ENCODE data around the gene HSPB8. TPM values are rescaled to one million over a fixed set of nuclear protein-coding genes. Genes with fewer than 3 reads are reported as not detected.

The HSPB8 gene, protein sequence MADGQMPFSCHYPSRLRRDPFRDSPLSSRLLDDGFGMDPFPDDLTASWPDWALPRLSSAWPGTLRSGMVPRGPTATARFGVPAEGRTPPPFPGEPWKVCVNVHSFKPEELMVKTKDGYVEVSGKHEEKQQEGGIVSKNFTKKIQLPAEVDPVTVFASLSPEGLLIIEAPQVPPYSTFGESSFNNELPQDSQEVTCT
- total RNA-seq, result 5.5 and 6.0 TPM in 2 replicates

DNA sequence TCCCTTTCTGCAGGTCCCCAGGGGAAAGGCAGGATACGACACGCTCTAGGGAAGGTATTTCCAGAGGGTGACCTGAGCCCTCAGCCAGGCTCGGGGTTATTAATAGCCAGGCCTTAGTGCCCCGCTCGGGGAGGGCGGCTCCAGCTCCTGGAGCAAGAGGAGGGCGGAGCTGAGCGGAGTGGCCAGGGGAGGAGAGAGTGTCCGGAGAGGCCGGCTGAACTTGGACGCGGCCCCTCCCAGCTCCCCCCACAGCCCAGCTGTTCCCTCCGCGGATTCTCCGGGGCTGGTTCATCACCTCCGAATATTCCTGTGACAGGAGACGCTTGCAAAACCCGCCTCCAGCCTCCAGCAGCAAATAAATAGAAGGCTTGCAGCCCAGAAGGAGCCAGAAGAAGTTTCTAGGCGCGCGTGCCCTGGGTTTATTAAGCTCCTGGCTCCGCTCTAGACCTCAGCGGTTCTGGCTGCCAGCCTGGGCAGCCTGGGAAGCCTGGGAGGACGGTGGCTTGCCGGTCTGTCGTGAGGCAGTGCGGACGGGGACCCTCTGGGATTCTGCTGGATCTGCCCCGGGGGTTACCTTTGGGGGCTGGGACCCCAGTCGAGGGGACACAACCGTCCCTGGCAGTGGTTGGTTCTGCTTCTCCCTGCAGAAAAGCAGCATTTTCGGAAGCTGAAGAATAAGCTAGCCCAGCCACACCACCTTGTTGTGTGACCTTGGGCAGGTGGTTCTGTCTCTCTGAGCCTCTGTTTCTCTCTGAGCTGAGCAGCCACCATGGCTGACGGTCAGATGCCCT, at the start of gene HSPB8:
TSS of gene HSPB8 (plus strand) at position 388 of the 791 bp plus-strand sequence. CDS start at position 770, 382 bp downstream.

Other genes with a start within 250 kb of the HSPB8 start
- gene SRRM4, start 197.4 kb upstream of the HSPB8 start, total RNA-seq, result not detected in 2 replicates
- gene CCDC60, start 155.8 kb downstream of the HSPB8 start, total RNA-seq, result not detected in 2 replicates